Panc1 (cell line): Measurements from ENCODE around the gene KCNH5.

Experiments
- CTCF ChIP-seq: fragments of 450-650 bp; IDR thresholded peaks from 2 replicates; pipeline ENCODE4 v1.5.1; 2017; ENCODE audit warnings: mild to moderate bottlenecking
- POLR2AphosphoS5 ChIP-seq: IDR thresholded peaks from 2 replicates; pipeline ENCODE4 v1.6.1; 2012; ENCODE audit warnings: mild to moderate bottlenecking, low read depth, low read length, moderate library complexity

DNA sequence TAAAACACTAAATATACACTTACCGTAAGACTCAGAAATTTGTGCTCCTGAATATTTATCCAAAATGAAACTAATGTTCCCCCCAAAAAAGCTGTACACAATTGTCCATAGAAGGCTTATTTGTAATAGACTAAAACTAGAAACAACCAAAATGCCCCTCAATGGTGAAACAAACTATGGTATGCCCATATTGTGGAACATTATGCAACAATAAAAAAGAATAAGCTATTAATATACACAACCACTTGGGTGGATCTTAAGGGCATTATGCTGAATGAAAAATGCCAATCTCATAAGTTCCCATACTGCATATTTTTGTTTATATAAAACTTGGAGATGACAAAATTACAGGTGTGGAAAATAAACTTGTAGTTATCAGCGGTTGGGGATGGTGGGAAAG lies 357.4 kb downstream of the KCNH5 start:
- no peak for TF ChIP-seq CTCF
- no peak for TF ChIP-seq POLR2AphosphoS5
